Astrocyte of the cerebellum (primary cell): ENCODE data around the gene POFUT1.

Experiments used
- DNase-seq: peaks from one replicate; pipeline ENCODE4 v3.0.0-alpha.2; 2011; ENCODE audit warnings: low read depth
- H3K4me3 ChIP-seq: 2 replicates; pipeline ENCODE4 v1.5.1; 2011; ENCODE audit warnings: mild to moderate bottlenecking, low read depth, low read length, moderate library complexity
- in situ Hi-C: cut with HindIII; loops from 2 replicates; pipeline ENCODE4 v1.10.0; 2017; ENCODE audit warnings: low sequenced_read_pairs
- TF ChIP-seq, protein P1 (sequence below): IDR thresholded peaks from 2 replicates; pipeline ENCODE4 v1.5.1; 2012; ENCODE audit warnings: low read length, low read depth, moderate library complexity, mild to moderate bottlenecking; ENCODE audit errors: missing control alignments

POFUT1 gene

DNA sequence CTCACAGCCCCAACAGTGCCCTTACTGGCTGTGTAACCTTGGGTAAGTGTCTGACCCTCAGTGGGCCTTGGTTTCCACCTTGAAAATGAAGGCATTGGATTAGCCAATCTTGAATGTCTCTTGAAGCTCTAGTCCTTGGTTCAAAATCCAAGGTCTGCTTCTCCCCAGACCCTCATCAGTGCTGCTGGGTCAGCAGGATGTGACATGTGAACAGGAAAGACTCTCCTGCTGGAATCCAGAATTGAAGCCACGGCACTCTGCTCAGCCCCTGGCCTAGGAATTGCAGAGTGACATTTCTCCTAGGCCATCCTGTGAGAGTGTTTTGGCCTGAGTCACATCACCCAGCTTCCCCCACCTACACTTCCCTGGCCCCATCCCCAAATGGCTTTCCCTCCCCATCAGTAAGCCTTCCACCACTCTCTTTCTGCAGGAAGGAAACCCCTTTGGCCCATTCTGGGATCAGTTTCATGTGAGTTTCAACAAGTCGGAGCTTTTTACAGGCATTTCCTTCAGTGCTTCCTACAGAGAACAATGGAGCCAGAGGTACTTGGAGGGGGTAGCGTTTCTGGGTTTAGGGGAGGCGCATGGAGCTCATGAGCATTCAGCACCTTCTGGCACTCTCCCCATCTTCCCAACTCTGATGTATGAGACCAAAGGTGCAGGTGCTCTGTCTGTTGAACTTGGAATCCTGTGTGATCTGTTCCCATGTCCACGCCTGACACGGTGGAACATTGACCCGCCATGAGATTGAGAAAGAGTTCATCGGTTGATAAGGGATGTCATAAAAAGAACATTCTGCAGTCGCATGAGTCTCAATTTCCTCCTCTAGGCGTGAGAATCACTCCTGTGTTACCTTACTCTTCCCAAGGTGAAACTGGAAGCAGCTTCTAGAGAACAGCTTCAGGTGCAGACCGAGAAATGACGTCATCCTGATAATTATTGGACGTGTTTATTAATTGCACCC, 8.8 kb downstream of the POFUT1 start:
- no peak overlapping the region for H3K4me3 ChIP-seq
- DNase-seq: no peak
- in situ Hi-C loops: no loop called here
- TF ChIP-seq, protein P1, sequence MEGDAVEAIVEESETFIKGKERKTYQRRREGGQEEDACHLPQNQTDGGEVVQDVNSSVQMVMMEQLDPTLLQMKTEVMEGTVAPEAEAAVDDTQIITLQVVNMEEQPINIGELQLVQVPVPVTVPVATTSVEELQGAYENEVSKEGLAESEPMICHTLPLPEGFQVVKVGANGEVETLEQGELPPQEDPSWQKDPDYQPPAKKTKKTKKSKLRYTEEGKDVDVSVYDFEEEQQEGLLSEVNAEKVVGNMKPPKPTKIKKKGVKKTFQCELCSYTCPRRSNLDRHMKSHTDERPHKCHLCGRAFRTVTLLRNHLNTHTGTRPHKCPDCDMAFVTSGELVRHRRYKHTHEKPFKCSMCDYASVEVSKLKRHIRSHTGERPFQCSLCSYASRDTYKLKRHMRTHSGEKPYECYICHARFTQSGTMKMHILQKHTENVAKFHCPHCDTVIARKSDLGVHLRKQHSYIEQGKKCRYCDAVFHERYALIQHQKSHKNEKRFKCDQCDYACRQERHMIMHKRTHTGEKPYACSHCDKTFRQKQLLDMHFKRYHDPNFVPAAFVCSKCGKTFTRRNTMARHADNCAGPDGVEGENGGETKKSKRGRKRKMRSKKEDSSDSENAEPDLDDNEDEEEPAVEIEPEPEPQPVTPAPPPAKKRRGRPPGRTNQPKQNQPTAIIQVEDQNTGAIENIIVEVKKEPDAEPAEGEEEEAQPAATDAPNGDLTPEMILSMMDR: no peak

- H3K4me3 ChIP-seq: no peak overlapping the region
- in situ Hi-C loops: no loop called here
- DNase-seq: no peak
- TF ChIP-seq, protein P1: no peak
Observed at GRCh38 chr20:32218156-32218900, 10.6 kb downstream of the POFUT1 start.

DNA sequence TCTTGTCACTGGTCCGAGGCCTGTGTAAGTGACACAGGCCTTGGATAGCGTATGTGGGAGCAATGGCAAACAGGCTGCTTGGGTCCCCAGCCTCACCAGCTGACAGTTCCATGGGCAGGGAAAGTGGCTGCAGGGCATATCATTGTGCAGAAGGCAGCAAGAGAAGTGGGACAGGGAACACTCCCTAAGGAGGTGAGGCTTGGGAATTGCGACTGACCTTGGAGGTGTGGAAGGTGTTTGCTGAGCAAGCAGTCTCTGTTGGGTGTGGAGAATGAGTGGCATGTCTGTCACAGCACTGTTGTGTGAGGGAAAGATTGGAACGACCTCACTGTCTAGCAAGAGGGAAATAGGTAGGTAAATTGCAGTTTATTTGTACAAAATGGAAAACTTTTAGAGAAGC, 16.8 kb downstream of the POFUT1 start:
- in situ Hi-C loops: no loop called here
- TF ChIP-seq, protein P1: no peak
- H3K4me3 ChIP-seq: no peak overlapping the region

DNA sequence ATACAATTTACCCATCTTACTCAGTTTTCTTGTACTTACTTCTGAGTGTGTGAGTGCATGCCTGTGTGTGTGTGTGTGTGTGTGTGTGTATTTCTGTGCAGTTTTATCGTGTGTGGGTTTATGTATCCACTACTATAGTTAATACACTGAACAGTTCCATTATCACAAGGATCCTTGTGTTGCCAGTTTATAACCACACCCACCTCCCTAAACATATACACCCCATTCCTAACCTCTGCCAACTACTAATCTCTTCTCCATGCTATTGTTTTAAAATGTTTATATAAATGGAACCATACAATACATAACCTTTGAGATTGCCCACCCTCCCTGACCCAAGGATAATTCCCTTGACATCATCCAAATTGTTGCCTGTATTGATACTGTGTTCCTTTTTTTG, 18.7 kb downstream of the POFUT1 start:
- TF ChIP-seq, protein P1: no peak
- DNase-seq: no peak
- in situ Hi-C loops: no loop called here
- no peak overlapping the region for H3K4me3 ChIP-seq

More for the DNA sequence above, 16.8 kb downstream of the POFUT1 start:
- DNase-seq: no peak

DNA sequence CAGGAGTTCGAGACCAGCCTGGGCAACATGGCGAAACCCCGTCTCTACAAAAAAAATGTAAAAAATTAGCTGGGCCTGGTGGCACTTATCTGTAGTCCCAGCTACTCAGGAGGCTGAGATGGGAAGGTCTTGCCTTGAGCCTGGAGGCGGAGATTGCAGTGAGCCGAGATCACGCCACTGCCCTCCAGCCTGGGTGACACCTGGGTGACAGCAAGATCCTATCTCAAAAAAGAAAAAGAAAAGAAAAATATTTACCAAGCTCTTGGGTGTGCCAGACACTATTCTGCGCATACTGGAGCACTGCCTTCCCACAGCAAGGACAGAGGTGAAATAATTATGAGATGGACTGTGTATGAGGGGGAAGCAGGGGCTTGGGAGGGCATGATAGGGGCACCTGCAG, 19.6 kb downstream of the POFUT1 start:
- TF ChIP-seq, protein P1: no peak
- no peak overlapping the region for H3K4me3 ChIP-seq
- DNase-seq: no peak
- in situ Hi-C loops: no loop called here

DNA sequence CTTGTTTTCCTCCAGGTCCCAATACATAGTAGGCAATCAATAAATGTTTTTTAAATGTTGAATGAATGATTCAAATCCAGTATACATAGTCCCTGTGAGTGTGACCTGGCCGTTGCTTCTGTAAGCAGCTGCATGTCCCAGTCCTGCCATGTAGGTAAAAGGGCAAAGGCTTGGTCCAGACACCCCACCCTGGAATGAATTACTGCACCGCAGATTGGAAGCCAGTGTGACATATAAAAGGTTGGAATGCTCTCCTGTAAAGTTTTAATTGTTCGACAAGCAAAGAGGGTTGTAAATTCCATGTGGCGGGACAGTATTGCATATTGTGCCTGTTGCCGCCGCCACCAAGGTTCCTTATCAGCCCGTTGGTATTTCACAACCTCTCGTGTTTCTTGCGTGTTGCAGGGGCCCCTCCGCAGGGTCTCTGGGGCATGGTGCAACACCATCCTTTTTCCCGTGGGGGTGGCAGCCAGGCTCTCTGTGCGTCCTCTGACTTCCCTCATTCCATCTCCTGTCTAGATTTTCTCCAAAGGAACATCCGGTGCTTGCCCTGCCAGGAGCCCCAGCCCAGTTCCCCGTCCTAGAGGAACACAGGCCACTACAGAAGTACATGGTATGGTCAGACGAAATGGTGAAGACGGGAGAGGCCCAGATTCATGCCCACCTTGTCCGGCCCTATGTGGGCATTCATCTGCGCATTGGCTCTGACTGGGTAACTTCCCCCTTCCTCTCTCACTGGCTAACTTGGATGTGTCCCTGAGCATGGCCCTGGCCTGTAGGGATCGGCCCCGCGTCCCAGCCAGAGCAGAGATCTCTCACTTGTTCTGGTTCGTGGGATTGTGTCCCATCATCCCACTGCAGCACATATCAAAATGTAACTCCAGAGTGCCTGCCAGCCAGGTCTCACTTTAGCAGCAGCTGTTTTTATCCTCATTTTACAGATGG, 20.3 kb downstream of the POFUT1 start:
- no peak for DNase-seq

More for the DNA sequence above, 20.3 kb downstream of the POFUT1 start:
- no peak overlapping the region for H3K4me3 ChIP-seq
- TF ChIP-seq, protein P1: no peak
- in situ Hi-C loops: no loop called here
